Large intestine (tissue), 3 donors: ENCODE results near the gene ST13. TPM values are rescaled to one million over a fixed set of nuclear protein-coding genes. Genes with fewer than 3 reads are reported as not detected.
A peak's percentile ranks its signal among the peaks of the same experiment; 100 is the strongest.
"Not testable (repeated sequence)": the region's sequence is repeated elsewhere in the genome, so short reads cannot be mapped to it uniquely, and the experiment has no call there.

ENCODE experiments used
- DNase-seq, 2 donors: peaks; one replicate each; pipeline versions ENCODE4 v3.0.0 to v3.0.0-alpha.2; 2013
- H3K27ac ChIP-seq: one replicate; pipeline ENCODE4 v1.5.1; 2013; ENCODE audit warnings: low read length
- H3K27me3 ChIP-seq: 2 replicates; pipeline ENCODE4 v1.6.1; 2013; ENCODE audit warnings: low read length; ENCODE audit not compliant: control insufficient read depth, insufficient read depth
- H3K36me3 ChIP-seq: 2 replicates; pipeline ENCODE4 v1.6.1; 2013; ENCODE audit warnings: low read length; ENCODE audit not compliant: control insufficient read depth, insufficient read depth
- H3K4me1 ChIP-seq: one replicate; pipeline ENCODE4 v1.6.1; 2013; ENCODE audit warnings: low read length; ENCODE audit not compliant: control insufficient read depth, insufficient read depth
- H3K4me3 ChIP-seq: one replicate; pipeline ENCODE4 v1.5.1; 2013; ENCODE audit warnings: low read length
- H3K9me3 ChIP-seq: one replicate; pipeline ENCODE4 v1.6.1; 2013; ENCODE audit warnings: mild to moderate bottlenecking, low read depth, low read length, moderate library complexity; ENCODE audit not compliant: control insufficient read depth
- WGBS: methylation state at CpG from one replicate; pipeline ENCODE4 v1.1.5; 2013; ENCODE audit warnings: low lambda C conversion rate; ENCODE audit not compliant: insufficient coverage; 5-methylcytosine and 5-hydroxymethylcytosine counted together
- polyA plus RNA-seq: library from polyadenylated mRNA; unstranded; fragments of 120-200 nt; gene quantifications from one replicate; pipeline ENCODE4 v1.2.1, GENCODE V29; 2013

The ST13 gene
- polyA plus RNA-seq, 1 donor: 457 TPM

DNA sequence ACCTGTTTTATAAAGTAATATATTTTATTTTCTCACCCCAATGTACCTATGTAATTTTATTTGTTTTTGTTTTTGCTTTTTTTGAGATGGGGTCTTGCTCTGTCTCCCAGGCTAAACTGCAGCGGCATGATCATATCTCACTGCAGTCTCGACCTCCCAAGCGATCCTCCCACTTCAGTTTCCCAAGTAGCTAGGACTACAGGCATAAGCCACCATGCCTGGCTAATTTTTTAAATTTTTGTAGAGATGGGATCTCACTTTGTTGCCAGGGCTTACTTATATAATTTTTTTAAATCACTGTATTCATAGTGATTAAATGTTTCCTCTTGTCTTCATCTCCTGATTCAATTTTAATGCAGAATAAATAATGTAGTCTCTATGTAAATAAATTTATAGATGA lies 18.7 kb upstream of the ST13 start:
- peaks cover 14% of the 10 kb centered on the region for H3K4me1 ChIP-seq

DNA sequence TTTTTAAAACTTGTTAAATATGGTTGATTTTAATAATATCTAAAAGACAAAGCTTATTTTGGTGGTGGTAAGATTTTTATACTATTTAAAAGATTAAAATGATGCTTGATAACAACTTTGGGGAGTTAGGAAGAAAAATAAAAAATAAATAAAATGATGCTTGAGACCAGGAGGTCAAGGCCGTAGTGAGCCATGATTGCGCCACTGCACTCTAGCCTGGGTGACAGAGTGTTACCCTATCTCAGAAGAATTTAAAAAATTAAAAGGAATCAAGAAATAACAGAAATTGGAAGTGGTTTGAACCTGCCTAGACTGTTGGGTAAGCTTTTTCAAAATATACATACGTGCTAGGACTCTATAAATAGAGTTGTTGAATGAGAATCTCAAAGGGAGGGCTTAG lies 17.6 kb upstream of the ST13 start:
- H3K27me3 ChIP-seq: no peaks in the 10 kb centered on the region
- WGBS: 86% methylated on average over 2 of the region's 3 CpGs
- H3K4me3 ChIP-seq: no peak overlapping the region
- no peak overlapping the region for H3K27ac ChIP-seq
- H3K9me3 ChIP-seq: no peaks in the 10 kb centered on the region
- peaks cover 5% of the 10 kb centered on the region for H3K4me1 ChIP-seq
- peaks cover 10% of the 10 kb centered on the region for H3K36me3 ChIP-seq
- no peak for DNase-seq

More for the DNA sequence above, 18.7 kb upstream of the ST13 start:
- Histone ChIP-seq H3K9me3 (no peaks in the 10 kb centered on the region), H3K27me3 (no peaks in the 10 kb centered on the region), H3K27ac (peak overlapping the region; percentile 58), H3K36me3 (peaks cover 10% of the 10 kb centered on the region), H3K4me3 (peak overlapping the region; percentile 49)
- no peak for DNase-seq
- WGBS: no CpG with 5 or more reads among the region's 3 CpGs

DNA sequence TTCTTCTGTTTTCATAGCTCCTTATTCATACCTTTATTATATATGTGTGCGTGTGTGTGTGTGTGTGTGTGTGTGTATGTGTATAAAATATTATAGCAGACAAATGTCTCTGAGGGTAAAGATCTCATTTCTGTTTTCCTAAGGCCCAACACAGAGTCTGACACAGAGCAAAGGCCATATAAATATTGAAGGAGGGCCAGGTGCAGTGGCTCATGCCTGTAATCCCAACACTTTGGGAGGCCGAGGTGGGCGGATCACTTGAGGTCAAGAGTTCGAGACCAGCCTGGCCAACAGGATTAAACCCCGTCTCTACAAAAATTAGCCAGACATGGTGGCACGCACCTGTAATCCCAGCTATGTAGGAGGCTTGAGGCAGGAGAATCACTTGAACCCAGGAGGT lies 11.9 kb upstream of the ST13 start:
- not testable (repeated sequence) for H3K4me1 ChIP-seq
- WGBS: no CpG with 5 or more reads among the region's 6 CpGs

DNA sequence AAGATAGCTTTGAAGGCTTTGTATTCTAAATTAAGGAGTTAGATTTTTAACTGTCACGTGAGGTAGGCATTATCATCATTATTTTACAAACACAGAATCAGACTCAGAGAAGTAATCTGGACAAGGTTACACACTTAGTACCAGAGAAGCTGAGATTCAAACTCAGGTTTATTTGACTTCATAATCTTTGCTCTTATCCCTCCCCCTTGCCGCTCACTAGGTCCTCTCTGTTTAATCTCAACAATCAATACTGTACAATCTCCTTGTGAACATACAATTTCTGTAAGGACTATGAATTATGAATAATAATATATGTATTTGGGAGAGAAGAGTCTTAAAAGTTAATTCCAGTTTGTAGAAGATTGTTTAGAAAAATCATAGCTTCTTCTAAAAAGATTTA lies 10.7 kb upstream of the ST13 start:
- H3K4me3 ChIP-seq: no peak overlapping the region
- no CpG with 5 or more reads among the region's 2 CpGs for WGBS
- H3K4me1 ChIP-seq: no peaks in the 10 kb centered on the region
- H3K9me3 ChIP-seq: no peaks in the 10 kb centered on the region
- H3K27ac ChIP-seq: no peak overlapping the region
- peaks cover 12% of the 10 kb centered on the region for H3K36me3 ChIP-seq
- no peak for DNase-seq
- H3K27me3 ChIP-seq: no peaks in the 10 kb centered on the region

More for the DNA sequence above, 11.9 kb upstream of the ST13 start:
- not testable (repeated sequence) for H3K4me3 ChIP-seq, H3K27me3 ChIP-seq, H3K9me3 ChIP-seq, H3K27ac ChIP-seq
- DNase-seq: peak in 1 of 2 donors; percentile 6
- peaks cover 14% of the 10 kb centered on the region for H3K36me3 ChIP-seq

DNA sequence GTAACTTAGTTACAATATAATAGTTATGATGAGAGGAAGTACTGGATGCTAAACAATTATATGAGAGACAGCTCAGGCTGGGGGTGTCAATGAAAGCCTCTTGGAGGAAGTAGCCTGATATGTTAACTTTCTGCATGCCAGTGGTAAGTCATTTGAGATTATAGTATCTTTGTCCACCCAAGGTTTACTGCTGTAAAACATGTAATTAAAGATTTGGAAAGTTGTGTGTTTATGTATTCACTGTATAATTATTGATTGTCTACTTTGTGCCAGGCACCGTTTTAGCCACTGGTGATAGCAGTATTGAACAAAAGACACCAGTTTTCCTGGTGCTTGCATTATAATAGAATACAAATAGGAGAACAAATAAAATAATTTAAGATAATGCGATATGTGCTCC lies 6.1 kb upstream of the ST13 start:
- no peak overlapping the region for H3K27ac ChIP-seq
- WGBS: 93% methylated on average over 2 of the region's 2 CpGs
- H3K4me1 ChIP-seq: peaks cover 4% of the 10 kb centered on the region
- peaks cover 14% of the 10 kb centered on the region for H3K36me3 ChIP-seq
- no peak for DNase-seq
- no peaks in the 10 kb centered on the region for H3K9me3 ChIP-seq
- H3K27me3 ChIP-seq: no peaks in the 10 kb centered on the region
- H3K4me3 ChIP-seq: no peak overlapping the region

- no peak for DNase-seq
- no CpG with 5 or more reads among the region's 3 CpGs for WGBS
- Histone ChIP-seq H3K9me3 (no peaks in the 10 kb centered on the region), H3K4me3 (no peak within 1 kb of the TSS), H3K27ac (no peak within 1 kb of the TSS), H3K4me1 (peaks cover 4% of the 10 kb centered on the region), H3K27me3 (no peaks in the 10 kb centered on the region), H3K36me3 (peaks cover 14% of the 10 kb centered on the region)
Observed at GRCh38 chr22:40862013-40862412, 5.6 kb upstream of the ST13 start, which contains the start of gene DNAJB7. DNAJB7 (minus strand) TSS chr22:40862113; CDS start chr22:40861994, 119 bp downstream.

- peak overlapping the region; percentile 99 for H3K4me3 ChIP-seq
- H3K27ac ChIP-seq: peak overlapping the region; percentile 99
- H3K9me3 ChIP-seq: no peaks in the 10 kb centered on the region
- 25% methylated on average over 2 of the region's 18 CpGs for WGBS
- H3K4me1 ChIP-seq: peaks cover 27% of the 10 kb centered on the region
- H3K27me3 ChIP-seq: no peaks in the 10 kb centered on the region
- no peak for DNase-seq
- H3K36me3 ChIP-seq: peaks cover 11% of the 10 kb centered on the region
Observed at GRCh38 chr22:40857309-40857855, 943 bp upstream of the ST13 start.

- Histone ChIP-seq H3K27ac (peak overlapping the region; percentile 99), H3K4me1 (peaks cover 30% of the 10 kb centered on the region), H3K9me3 (no peaks in the 10 kb centered on the region), H3K27me3 (no peaks in the 10 kb centered on the region), H3K4me3 (peak overlapping the region; percentile 99), H3K36me3 (peaks cover 5% of the 10 kb centered on the region)
- DNase-seq: peak in 1 of 2 donors; percentile 63
- WGBS: 0% methylated on average over 2 of the region's 29 CpGs
Observed at GRCh38 chr22:40855979-40856512, 393 bp downstream of the ST13 start.

- no peaks in the 10 kb centered on the region for H3K27me3 ChIP-seq
- peak overlapping the region; percentile 99 for H3K27ac ChIP-seq
- 5% methylated on average over 5 of the region's 20 CpGs for WGBS
- H3K9me3 ChIP-seq: no peaks in the 10 kb centered on the region
- peak overlapping the region; percentile 99 for H3K4me3 ChIP-seq
- H3K36me3 ChIP-seq: peaks cover 5% of the 10 kb centered on the region
- no peak for DNase-seq
- peaks cover 30% of the 10 kb centered on the region for H3K4me1 ChIP-seq
Observed at GRCh38 chr22:40855071-40855978, 1.1 kb downstream of the ST13 start.

GRCh38 chr22:40853961-40854360 lies 2.5 kb downstream of the ST13 start:
- Histone ChIP-seq H3K36me3 (peaks cover 11% of the 10 kb centered on the region), H3K4me3 (peak overlapping the region; percentile 11), H3K27me3 (no peaks in the 10 kb centered on the region), H3K9me3 (no peaks in the 10 kb centered on the region), H3K27ac (peak overlapping the region; percentile 53), H3K4me1 (peaks cover 30% of the 10 kb centered on the region)
- 56% methylated on average over 2 of the region's 3 CpGs for WGBS
- no peak for DNase-seq
